ENCODE measurements around the gene TNNI2. TPM values are rescaled to one million over a fixed set of nuclear protein-coding genes. Genes with fewer than 3 reads are reported as not detected.
"Not testable (repeated sequence)": the region's sequence is repeated elsewhere in the genome, so short reads cannot be mapped to it uniquely, and the experiment has no call there.

TNNI2 gene
- total RNA-seq, 2 donors from 2014 or later: 1.2 TPM

GRCh38 chr11:1812801-1813200, 26.0 kb upstream of the TNNI2 start:
- H3K9me3 Mint-ChIP-seq: no peaks in the 10 kb centered on the region
- peaks cover 6% of the 10 kb centered on the region for H3K27me3 Mint-ChIP-seq (ENCODE audit: low read depth)
- no peak for DNase-seq
- no peak for ATAC-seq (replicated peaks in 1 of 2)
- H3K27ac Mint-ChIP-seq: no peak overlapping the region
- no peak overlapping the region for H3K4me3 Mint-ChIP-seq
- no peaks in the 10 kb centered on the region for H3K36me3 Mint-ChIP-seq (ENCODE audit: insufficient read depth in 2 of 2)
- no peaks in the 10 kb centered on the region for H3K4me1 Mint-ChIP-seq (ENCODE audit: low read depth)

DNA sequence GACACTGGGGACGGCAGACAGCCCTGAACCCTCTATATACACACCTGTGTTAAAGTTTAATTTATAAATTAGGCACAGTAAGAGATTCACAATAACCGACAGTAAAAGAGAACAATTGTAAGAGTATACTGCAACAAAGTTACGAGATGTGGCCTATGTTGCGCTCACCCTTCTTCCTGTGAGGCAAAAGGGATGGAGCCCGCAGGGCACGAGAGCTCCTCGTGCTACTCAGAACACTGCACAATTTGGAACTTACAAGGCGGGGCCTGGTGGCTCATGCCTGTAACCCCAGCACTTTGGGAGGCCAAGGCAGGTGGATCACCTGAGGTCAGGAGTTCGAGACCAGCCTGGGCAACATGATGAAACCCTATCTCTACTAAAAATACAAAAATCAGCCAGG, 25.4 kb upstream of the TNNI2 start:
- not testable (repeated sequence) for H3K4me3 Mint-ChIP-seq; H3K27ac Mint-ChIP-seq; DNase-seq; H3K4me1 Mint-ChIP-seq (ENCODE audit: low read depth); H3K27me3 Mint-ChIP-seq (ENCODE audit: low read depth); H3K9me3 Mint-ChIP-seq; H3K36me3 Mint-ChIP-seq (ENCODE audit: insufficient read depth in 2 of 2); ATAC-seq (replicated peaks in 1 of 2)

- H3K27ac Mint-ChIP-seq: no peak overlapping the region
- H3K27me3 Mint-ChIP-seq (ENCODE audit: low read depth): peaks cover 2% of the 10 kb centered on the region
- ATAC-seq (replicated peaks in 1 of 2) (no peak), DNase-seq (no peak)
- H3K4me1 Mint-ChIP-seq (ENCODE audit: low read depth): no peaks in the 10 kb centered on the region
- H3K9me3 Mint-ChIP-seq: peaks cover 0 to 3% of the 10 kb centered on the region in 2 donors
- H3K36me3 Mint-ChIP-seq (ENCODE audit: insufficient read depth in 2 of 2): no peaks in the 10 kb centered on the region
- no peak overlapping the region for H3K4me3 Mint-ChIP-seq
Measured at GRCh38 chr11:1814691-1815090, 24.1 kb upstream of the TNNI2 start.

- ATAC-seq (replicated peaks in 1 of 2) (no peak), DNase-seq (no peak)
- no peak overlapping the region for H3K27ac Mint-ChIP-seq
- H3K4me3 Mint-ChIP-seq: no peak overlapping the region
- no peaks in the 10 kb centered on the region for H3K4me1 Mint-ChIP-seq (ENCODE audit: low read depth)
- H3K9me3 Mint-ChIP-seq: peaks cover 0 to 3% of the 10 kb centered on the region in 2 donors
- H3K36me3 Mint-ChIP-seq (ENCODE audit: insufficient read depth in 2 of 2): no peaks in the 10 kb centered on the region
- no peaks in the 10 kb centered on the region for H3K27me3 Mint-ChIP-seq (ENCODE audit: low read depth)
Measured at GRCh38 chr11:1815311-1815710, 23.5 kb upstream of the TNNI2 start.

GRCh38 chr11:1815751-1816150, 23.0 kb upstream of the TNNI2 start:
- Mint-ChIP-seq H3K27ac (no peak overlapping the region), H3K4me3 (no peak overlapping the region), H3K27me3 (ENCODE audit: low read depth) (no peaks in the 10 kb centered on the region), H3K9me3 (peaks cover 0 to 3% of the 10 kb centered on the region in 2 donors), H3K4me1 (ENCODE audit: low read depth) (no peaks in the 10 kb centered on the region), H3K36me3 (ENCODE audit: insufficient read depth in 2 of 2) (no peaks in the 10 kb centered on the region)
- DNase-seq: no peak
- no peak for ATAC-seq (replicated peaks in 1 of 2)

DNA sequence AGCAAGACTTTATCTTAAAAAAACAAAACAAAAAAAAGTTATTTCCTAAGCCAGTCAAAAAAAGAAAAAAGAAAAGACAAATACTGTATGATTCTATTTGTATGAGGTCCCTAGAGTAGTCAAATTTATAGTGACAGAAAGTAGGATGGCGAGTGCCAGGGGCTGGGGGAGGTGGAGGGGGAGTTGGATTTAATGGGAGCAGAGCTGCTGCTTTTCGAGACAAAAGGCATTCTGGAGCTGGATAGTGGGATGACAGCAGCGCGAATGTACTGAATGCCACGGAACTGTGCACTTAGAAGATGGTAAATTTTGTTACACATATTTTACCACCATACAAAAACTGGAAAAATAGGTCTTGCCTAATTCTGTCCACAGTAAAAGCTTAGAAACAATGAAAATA, 21.8 kb upstream of the TNNI2 start:
- Mint-ChIP-seq H3K9me3 (peaks cover 4 to 5% of the 10 kb centered on the region in 2 donors), H3K36me3 (ENCODE audit: insufficient read depth in 2 of 2) (no peaks in the 10 kb centered on the region), H3K27ac (no peak overlapping the region), H3K4me1 (ENCODE audit: low read depth) (no peaks in the 10 kb centered on the region), H3K4me3 (no peak overlapping the region), H3K27me3 (ENCODE audit: low read depth) (no peaks in the 10 kb centered on the region)
- ATAC-seq (replicated peaks in 1 of 2) (no peak), DNase-seq (no peak)

DNA sequence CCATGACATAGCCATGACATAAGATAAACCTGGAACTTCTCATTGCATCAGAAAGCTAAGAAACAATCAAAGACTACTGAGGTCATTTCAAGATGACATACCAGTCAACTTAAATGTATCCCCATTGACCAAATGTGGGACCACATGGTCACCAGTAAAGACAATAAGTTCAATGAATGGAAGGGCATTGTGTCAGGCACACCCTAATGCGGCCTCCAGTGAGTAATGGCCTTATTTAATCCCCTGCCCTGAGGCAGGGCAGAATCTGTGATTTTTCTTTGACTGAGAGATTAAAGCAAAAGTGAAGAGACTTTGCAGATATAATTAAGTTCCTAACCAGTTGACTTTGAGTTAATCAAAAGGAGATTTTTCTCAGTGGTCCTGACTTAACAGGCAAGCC, 21.3 kb upstream of the TNNI2 start:
- Mint-ChIP-seq H3K4me1 (ENCODE audit: low read depth) (no peaks in the 10 kb centered on the region), H3K27me3 (ENCODE audit: low read depth) (no peaks in the 10 kb centered on the region), H3K9me3 (peaks cover 4 to 5% of the 10 kb centered on the region in 2 donors), H3K27ac (no peak overlapping the region), H3K36me3 (ENCODE audit: insufficient read depth in 2 of 2) (no peaks in the 10 kb centered on the region), H3K4me3 (no peak overlapping the region)
- ATAC-seq (replicated peaks in 1 of 2): no peak
- DNase-seq: no peak

GRCh38 chr11:1819074-1819473, 19.7 kb upstream of the TNNI2 start:
- no peaks in the 10 kb centered on the region for H3K27me3 Mint-ChIP-seq (ENCODE audit: low read depth)
- no peak for DNase-seq
- H3K36me3 Mint-ChIP-seq (ENCODE audit: insufficient read depth in 2 of 2): no peaks in the 10 kb centered on the region
- no peak for ATAC-seq (replicated peaks in 1 of 2)
- H3K4me1 Mint-ChIP-seq (ENCODE audit: low read depth): no peaks in the 10 kb centered on the region
- no peak overlapping the region for H3K27ac Mint-ChIP-seq
- H3K4me3 Mint-ChIP-seq: no peak overlapping the region
- peaks cover 4 to 5% of the 10 kb centered on the region in 2 donors for H3K9me3 Mint-ChIP-seq

DNA sequence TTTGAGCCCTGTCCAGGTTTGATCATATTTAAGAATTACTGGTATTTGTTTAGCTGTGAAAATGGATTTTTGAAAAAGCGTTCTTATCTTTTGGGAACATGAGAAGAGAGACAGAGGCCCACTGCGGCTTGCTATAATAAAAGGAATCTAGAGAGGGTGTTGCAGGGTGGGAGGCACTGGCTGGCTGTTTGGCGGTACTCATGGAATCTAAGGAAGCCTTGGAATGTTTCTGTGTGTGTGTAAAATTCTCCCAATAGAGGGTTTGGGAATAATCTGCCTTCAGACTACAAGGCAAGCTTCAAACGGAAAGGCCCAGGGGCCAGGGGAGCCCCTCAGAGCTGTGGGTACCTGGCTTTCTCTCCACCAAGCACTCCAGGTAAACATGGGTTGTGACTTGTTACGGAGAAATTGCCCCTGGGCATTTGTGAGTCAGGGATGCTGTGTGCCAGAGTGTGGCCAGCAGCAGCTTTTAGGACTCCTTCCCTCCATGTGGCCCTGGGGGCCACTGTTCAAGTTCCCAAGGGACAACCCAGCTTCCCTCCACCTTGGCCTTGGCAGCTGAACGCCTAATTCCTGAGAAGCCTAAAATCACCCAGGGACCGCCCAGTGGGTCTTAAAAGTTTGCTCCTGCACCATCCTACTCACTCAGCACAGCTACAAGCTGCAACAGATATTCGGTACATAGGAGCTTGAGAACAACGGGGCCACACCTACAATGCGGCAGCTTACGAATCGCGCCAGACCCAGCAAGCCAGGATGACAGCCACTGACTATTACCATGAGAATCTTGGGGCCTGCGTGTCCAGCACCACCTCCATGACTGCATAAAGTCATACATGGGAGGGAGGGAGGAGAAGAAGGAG, 18.1 kb upstream of the TNNI2 start:
- DNase-seq (no peak), ATAC-seq (replicated peaks in 1 of 2) (no peak)
- no peaks in the 10 kb centered on the region for H3K36me3 Mint-ChIP-seq (ENCODE audit: insufficient read depth in 2 of 2)
- peaks cover 4 to 5% of the 10 kb centered on the region in 2 donors for H3K9me3 Mint-ChIP-seq
- no peak overlapping the region for H3K27ac Mint-ChIP-seq
- H3K4me3 Mint-ChIP-seq: no peak overlapping the region
- no peaks in the 10 kb centered on the region for H3K4me1 Mint-ChIP-seq (ENCODE audit: low read depth)
- H3K27me3 Mint-ChIP-seq (ENCODE audit: low read depth): no peaks in the 10 kb centered on the region

- ATAC-seq (replicated peaks in 1 of 2) (no peak), DNase-seq (no peak)
- Mint-ChIP-seq H3K27me3 (ENCODE audit: low read depth) (no peaks in the 10 kb centered on the region), H3K27ac (no peak overlapping the region), H3K4me1 (ENCODE audit: low read depth) (no peaks in the 10 kb centered on the region), H3K36me3 (ENCODE audit: insufficient read depth in 2 of 2) (no peaks in the 10 kb centered on the region), H3K4me3 (no peak overlapping the region), H3K9me3 (peaks cover 4 to 5% of the 10 kb centered on the region in 2 donors)
Measured at GRCh38 chr11:1821562-1821961, 17.2 kb upstream of the TNNI2 start.

GRCh38 chr11:1822648-1823375, 16.0 kb upstream of the TNNI2 start:
- DNase-seq: no peak

DNA sequence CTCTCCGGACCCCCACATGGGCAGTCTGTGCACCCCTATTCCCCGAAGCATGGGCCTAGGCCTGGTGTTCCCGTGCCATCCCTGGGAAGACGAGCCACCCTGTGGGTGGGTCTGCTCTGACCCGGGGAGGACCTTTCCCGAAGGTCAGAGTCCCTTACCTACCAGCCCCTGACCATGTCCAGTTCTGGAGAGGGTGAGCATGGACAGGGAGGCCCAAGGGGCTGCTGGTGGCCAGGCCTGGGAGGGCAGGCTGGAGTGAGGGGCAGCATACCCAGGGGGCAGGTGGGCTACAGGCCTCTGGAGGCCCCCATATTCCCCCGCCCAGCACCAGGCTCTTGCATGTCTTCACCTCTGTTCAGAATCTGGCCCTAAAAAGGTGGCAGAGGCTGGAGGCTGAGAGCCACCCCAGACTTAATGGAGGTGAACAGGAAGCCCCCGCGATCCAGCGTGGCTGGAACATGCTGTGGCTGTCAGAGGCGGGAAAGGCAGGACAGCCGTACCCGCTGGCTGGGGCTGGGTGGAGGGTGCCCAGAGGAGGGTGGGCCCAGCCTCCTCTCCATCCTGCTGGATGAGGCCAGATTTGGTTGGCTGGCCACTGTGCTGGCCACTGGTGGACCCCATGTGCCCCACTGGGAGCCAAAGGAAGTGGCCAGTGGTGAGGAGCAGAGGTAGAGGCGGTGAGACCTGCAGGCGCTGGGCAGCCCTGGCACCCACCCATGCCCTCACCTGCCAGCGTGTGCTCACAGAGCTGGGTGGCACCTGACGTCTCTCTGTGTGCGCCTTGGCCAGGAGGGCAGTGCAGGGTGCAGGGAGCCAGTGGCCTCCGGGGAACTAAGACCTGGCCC, 15.2 kb upstream of the TNNI2 start:
- Mint-ChIP-seq H3K27ac (no peak overlapping the region), H3K4me1 (ENCODE audit: low read depth) (no peaks in the 10 kb centered on the region), H3K4me3 (no peak overlapping the region), H3K36me3 (ENCODE audit: insufficient read depth in 2 of 2) (no peaks in the 10 kb centered on the region), H3K9me3 (peaks cover 4 to 5% of the 10 kb centered on the region in 2 donors), H3K27me3 (ENCODE audit: low read depth) (no peaks in the 10 kb centered on the region)
- ATAC-seq (replicated peaks in 1 of 2): no peak
- no peak for DNase-seq

More at GRCh38 chr11:1822648-1823375, 16.0 kb upstream of the TNNI2 start:
- ATAC-seq (replicated peaks in 1 of 2): no peak
- Mint-ChIP-seq H3K4me3 (no peak overlapping the region), H3K27me3 (ENCODE audit: low read depth) (no peaks in the 10 kb centered on the region), H3K27ac (no peak overlapping the region), H3K4me1 (ENCODE audit: low read depth) (no peaks in the 10 kb centered on the region), H3K36me3 (ENCODE audit: insufficient read depth in 2 of 2) (no peaks in the 10 kb centered on the region), H3K9me3 (peaks cover 4 to 5% of the 10 kb centered on the region in 2 donors)
